ENCODE data around the gene SEC22A. TPM values are rescaled to one million over a fixed set of nuclear protein-coding genes. Genes with fewer than 3 reads are reported as not detected.

Gene SEC22A, protein sequence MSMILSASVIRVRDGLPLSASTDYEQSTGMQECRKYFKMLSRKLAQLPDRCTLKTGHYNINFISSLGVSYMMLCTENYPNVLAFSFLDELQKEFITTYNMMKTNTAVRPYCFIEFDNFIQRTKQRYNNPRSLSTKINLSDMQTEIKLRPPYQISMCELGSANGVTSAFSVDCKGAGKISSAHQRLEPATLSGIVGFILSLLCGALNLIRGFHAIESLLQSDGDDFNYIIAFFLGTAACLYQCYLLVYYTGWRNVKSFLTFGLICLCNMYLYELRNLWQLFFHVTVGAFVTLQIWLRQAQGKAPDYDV
- 21.4 TPM for polyA plus RNA-seq (2013, experiment 1 of 2; ENCODE audit: insufficient read length)
- polyA plus RNA-seq (2013, experiment 2 of 2; ENCODE audit: insufficient read length) = 23.5 TPM

GRCh38 chr3:123201557-123202427 lies at the start of gene SEC22A:
Gene SEC22A (plus strand): TSS chr3:123201943. CDS start chr3:123209218, 7,275 bp downstream.
- DNase-seq = peak; percentile 91

DNA sequence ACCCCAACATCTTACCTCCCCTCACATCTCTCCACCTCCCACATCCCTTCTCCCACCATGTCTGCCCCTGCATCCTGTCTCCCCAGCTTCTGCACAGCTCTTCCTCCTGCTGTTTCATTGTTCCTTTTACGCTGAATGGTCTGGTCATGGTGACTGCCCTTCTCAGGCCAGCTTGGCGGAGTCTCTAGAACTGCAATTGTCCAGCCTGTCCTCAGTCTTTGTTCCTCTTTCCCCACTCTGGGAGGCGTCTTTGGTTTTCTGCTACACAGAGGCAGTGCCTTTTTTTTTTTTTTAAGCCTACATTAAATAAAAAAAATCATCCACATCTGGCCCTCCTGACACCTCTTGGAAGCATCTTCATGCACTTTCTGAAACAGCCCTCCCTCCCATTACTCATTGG lies 49.1 kb upstream of the SEC22A start:
- DNase-seq = no peak

- no peak for DNase-seq
These were observed 48.4 kb upstream of the SEC22A start for GRCh38 chr3:123153125-123154019.

GRCh38 chr3:123154020-123154985 lies 47.4 kb upstream of the SEC22A start:
- no peak for DNase-seq

DNA sequence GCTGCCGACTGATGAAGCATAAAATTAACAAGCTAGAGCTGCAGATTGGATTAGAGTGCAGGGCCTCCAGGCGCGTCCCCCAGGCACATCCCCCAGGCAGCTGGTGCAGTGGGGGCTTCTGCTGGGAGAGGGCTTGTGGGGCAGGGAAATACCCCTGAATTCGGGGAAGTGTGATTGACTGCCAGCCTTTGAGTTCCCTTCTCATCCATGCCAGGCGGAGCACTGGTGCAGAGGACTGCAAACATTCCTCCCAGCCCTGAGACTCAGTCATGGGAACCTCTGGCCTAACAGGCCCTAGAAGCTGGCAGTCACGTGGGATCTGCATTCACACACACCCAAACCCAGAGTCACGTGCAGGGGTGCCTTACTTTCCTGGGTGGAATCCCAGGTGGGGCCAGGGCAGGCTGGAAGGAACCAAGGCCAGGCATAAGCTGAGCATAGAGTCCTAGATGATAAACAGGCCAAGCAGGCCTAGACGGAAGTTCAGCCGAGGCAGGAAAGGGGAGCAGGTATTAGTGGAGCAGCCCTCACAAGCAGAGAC lies 46.2 kb upstream of the SEC22A start:
- no peak for DNase-seq

DNA sequence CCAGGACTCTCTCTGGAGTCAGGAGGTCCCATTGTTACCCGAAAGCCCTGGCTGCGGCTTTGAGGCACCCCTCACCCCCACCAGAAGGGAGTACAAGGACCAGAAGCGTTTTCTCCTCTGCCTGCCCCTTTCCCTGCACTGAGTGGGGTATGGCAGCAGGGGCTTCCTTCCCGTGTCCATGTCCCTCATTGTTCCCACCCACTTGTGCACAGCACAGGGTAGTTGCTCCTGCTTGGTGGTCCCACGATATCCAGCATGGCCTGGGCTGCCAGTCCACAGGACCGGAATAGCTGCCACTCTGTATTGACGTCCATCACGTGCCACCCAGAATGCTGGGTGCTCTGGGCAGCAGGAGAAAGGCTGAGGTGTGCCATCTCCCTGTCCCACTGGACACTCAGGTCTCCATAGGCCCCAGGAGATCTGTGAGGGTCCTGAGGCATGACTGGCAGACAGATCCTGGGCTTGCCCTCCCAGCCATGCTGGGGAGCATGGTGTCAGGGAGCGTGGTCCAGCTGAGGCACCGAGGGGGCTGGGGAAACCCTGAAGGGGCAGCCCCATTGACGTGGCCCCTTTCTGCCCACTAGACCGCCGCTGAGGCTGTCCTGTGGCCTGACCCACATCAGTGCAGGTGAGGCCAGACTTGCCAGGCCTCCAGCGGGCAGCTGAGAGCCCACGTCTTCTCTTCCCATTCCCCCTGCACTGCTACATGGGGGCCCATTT lies 45.3 kb upstream of the SEC22A start:
- DNase-seq = no peak

DNA sequence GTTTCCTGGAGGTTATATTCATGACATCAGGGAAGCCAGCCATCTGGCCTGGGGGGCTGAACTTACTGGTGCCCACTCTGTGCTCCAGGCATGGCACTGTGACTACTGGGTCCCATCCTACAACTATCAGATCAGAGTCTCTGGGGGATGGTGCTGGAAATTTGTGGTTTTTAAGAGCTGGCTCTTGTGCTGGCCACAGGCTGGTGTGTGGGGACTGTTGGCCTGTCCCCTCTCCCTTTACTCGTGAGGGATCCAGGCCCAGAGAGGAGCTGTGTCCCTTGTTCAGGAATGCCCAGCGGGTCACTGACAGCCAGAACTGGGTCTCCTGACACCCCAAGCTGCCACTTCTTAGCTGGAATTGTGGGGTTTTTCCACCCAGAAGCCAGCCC lies 44.5 kb upstream of the SEC22A start:
- DNase-seq = no peak

DNA sequence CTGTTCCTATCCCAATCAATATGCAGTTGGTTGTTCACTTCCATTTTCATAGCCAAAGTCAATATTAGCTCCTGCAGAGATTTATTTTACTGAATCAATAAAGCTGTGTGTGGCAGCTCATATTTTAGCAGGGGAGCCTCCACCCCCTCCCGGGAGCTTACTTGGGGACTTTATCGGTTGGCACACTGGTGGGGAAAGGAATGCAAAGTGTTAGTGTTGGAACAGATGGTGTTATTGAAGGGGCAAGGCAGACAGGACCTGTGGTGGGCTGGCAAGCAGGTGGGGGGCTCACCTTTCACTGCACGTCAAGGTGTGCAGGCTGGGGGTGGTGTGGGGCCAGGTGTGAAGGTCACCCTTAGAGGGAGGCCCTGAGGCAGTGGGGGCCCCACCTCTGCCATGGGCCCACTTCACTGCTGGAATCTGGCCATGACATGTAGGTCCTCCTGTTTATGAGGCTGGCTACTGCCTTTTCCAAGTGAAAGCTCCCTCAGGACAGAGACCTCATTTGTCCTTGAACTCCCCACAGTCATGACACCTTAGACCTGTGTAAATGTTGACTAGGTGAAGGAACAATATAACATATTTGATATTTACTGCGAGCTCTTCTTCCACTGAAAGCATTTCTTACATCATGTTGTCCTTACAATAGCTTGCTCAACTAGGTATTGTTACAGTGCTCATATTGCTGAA lies 44.0 kb upstream of the SEC22A start:
- no peak for DNase-seq

- no peak for DNase-seq
These were observed 43.4 kb upstream of the SEC22A start for GRCh38 chr3:123158330-123158729.

DNA sequence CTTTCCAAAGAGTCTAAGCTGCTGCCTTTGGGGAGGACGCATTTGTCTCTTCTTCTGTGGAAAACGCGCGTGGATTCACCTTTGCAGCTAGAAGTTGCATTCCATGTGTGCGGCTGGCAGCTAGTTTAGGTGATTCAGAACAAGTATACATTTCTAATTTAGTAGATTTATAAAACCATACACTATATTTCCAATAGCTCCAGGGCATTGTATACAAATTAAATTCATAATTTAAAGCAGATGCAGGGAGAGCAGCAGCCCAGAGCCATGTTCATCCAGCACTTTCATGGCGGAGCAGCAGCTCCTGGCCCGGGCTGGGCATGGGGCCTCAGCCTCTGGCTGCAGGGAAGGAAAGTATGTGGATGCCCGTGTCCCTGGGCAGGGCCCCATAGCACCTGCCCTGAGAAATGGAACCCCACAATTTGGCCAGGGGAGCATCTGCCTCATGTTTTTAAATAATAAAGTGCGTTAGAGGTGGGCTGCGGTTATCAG lies 42.8 kb upstream of the SEC22A start:
- no peak for DNase-seq

DNA sequence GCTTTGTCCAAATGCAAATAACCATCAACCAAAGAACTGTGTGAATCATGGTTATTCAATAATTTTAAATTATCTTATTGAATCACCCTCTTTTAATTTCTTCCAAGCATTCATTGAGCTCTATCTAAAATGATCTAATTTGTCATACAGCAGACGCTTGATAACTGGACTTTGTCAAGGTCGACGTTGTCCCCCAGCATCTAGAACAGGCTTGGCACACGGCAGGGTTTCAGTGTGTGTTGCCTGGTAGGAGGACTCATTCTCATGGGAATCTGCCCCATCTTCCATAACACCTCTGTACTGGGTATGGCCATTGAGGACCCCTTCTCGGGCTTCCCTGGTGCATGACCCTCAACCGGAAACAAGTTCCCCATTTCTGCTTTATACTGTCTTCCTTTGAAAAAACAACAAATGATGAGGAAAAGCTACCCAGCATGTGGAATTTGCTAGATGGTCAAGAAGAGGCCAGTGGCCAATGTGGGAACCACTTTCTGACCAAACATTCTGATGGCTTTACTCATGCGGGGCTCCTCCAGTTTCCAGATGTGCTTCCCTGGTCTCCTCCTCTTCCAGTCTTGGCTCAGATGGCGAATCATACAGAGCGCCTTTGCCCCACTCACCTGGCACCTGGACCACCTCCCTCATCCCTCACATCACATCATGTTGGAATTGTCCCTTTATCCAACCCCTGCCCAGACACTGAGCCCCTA lies 41.7 kb upstream of the SEC22A start:
- DNase-seq = peak; percentile 39

DNA sequence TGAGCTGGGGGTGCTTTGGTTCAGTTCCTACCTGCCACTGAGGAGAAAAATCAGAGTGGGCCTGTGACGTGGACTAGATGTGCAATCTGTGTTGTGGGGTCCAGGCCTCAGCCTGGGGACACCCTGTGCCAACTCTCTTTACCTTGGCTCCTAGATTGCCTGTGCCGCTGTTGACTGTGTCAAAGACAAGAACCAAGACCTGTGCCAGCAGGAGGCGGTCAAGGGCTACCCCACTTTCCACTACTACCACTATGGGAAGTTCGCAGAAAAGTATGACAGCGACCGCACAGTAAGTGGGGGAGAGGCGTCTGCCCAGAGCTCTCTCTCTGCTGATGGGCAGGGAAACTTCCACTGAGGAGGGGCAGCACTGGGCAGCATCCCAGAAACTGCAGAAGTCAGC lies 40.6 kb upstream of the SEC22A start:
- DNase-seq = no peak

DNA sequence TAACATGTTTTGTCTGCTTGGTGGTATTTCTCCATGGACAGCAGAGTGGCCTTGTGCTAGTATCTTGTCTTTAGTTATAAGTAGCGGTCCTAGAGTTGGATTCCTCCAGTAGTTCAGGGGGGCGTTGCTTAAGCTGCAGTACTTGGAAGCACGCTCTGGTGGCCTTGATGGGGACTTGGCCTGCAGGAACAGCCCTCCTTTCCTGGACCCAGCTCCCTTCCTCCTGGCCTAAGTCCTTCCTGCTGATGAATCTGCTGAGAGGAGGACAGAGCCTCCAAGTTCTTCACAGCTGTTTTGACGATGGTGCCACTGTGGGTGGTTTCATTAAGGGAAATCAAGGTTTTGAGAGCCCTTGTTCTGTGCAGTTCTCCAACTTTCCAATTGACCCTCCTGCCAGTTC lies 38.6 kb upstream of the SEC22A start:
- no peak for DNase-seq

- no peak for DNase-seq
These were observed 36.6 kb upstream of the SEC22A start for GRCh38 chr3:123165163-123165562.

- DNase-seq = no peak
These were observed 34.1 kb upstream of the SEC22A start for GRCh38 chr3:123167686-123168085.

- no peak for DNase-seq
These were observed 33.6 kb upstream of the SEC22A start for GRCh38 chr3:123168122-123168521.

- DNase-seq = no peak
These were observed 33.1 kb upstream of the SEC22A start for GRCh38 chr3:123168605-123169004.

GRCh38 chr3:123169492-123169929 lies 32.2 kb upstream of the SEC22A start:
- DNase-seq = no peak

DNA sequence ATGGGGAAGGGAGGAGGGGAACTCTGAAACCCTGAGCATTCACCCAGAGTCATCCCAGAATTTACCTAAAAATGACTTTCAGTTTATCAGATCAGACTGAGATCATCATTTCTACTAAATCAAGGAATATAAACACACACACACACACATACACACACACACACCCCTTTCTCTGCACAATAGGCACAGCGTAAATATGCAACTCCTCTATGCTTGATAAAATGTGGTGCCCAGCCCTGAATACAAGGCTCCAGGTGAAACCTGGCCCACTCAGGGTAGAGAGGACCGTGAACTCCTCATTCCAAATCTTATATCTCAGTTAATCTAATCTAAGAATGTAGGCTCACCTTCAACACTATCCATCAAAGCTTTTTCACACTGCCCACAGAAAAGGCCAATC lies 31.8 kb upstream of the SEC22A start:
- no peak for DNase-seq

Measured in fibroblast of skin of back (primary cell).